Suprapubic skin (tissue), 4 donors: ENCODE measurements around the gene UBE2E3.

Source experiments
- CTCF ChIP-seq, 2 donors: fragments of 200-600 bp in 1 of 2; fragments of 450-650 bp in 1 of 2; sonication (generic) in 1 of 2; IDR thresholded peaks; one replicate each; pipeline ENCODE4 v1.5.1; 2016 to 2019; ENCODE audit warnings: antibody characterized with exemption in 2 of 2, mild to moderate bottlenecking in 1 of 2, moderate library complexity in 1 of 2
- EP300 ChIP-seq: sonication (generic); formaldehyde crosslinking; IDR thresholded peaks from one replicate; pipeline ENCODE4 v1.6.1; 2017; ENCODE audit warnings: antibody characterized with exemption
- POLR2A ChIP-seq, 2 donors: fragments of 450-650 bp; IDR thresholded peaks; one replicate each; pipeline ENCODE4 v1.6.1; 2017; ENCODE audit warnings: antibody characterized with exemption in 2 of 2, mild to moderate bottlenecking in 2 of 2, moderate library complexity in 2 of 2
- POLR2AphosphoS5 ChIP-seq, 3 donors: sonication (generic); formaldehyde crosslinking; IDR thresholded peaks; one replicate each; pipeline ENCODE4 v1.6.1; 2017; ENCODE audit warnings: antibody characterized with exemption in 3 of 3

- no peak for TF ChIP-seq CTCF (IDR thresholded peaks at IDR 0.05)
- no peak for TF ChIP-seq POLR2A (IDR thresholded peaks at IDR 0.05)
- TF ChIP-seq EP300, result no peak
- TF ChIP-seq POLR2AphosphoS5 (IDR thresholded peaks at IDR 0.05), result no peak
Observed at GRCh38 chr2:180960982-180961381, 19.4 kb upstream of the UBE2E3 start.
